ENCODE measurements around the gene NKX1-2. TPM values are rescaled to one million over a fixed set of nuclear protein-coding genes. Genes with fewer than 3 reads are reported as not detected.

Gene NKX1-2
- total RNA-seq, 1 experiment from 2014 or later = not detected

DNA sequence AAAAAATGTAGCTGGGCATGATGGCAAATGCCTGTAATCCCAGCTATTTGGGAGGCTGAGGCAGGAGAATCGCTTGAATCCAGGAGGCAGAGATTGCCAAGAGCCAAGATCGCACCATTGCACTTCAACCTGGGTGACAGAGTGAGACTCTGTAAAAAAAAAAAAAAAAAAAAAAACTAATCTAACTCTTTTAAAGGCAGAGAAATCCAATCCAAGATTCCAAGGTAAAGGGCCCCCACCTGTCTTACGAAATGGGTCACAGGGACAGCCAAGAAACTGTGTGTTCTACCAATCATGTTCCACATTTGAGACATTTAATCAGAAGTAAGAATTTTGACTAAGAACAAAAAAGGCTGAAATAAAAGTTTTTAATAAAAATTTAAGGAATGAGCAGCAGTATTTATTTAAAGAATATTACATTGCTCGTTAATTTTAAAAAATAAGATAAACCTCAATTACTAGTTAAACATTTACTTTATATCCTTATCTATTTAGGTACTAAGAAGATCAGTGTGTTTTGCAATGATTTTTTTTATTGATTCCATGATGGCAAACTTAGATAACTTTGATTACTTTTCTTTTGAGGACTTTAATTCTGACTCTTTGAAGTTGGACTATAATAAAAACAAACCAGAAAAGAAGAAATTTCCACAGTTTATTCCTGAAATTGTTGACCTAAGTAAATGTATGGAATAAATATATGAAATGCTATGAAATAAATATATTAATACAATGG lies 24.4 kb downstream of the NKX1-2 start:
- DNase-seq (ENCODE audit: low read depth) = no peak
- in situ Hi-C loops (cut with HindIII; ENCODE audit: low pct_unique_long_range_greater_than_20kb, low sequenced_read_pairs) = no loop called here

DNA sequence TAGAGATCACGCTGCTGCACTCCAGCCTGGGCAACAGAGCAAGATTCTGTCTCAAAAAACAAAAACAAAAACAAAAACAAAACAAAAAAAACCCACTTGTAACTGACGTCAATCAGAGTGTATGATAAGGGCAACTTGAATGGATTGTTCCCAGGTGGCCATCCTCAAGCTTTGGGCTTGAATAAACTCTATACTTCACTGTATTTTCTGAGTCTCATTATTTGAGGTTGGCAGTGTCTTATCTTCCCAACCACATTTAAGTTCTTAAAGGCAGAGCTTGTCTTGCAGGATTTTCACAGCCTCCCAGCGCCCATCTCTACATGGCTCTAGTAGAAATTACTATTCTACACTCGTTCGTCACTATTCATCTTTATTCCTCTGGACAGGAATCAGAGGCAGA lies 26.0 kb downstream of the NKX1-2 start:
- in situ Hi-C loops (cut with HindIII; ENCODE audit: low pct_unique_long_range_greater_than_20kb, low sequenced_read_pairs) = no loop called here
- no peak for DNase-seq (ENCODE audit: low read depth)

GRCh38 chr10:124422742-124423141 lies 27.1 kb downstream of the NKX1-2 start:
- no peak for DNase-seq (ENCODE audit: low read depth)
- in situ Hi-C loops (cut with HindIII; ENCODE audit: low pct_unique_long_range_greater_than_20kb, low sequenced_read_pairs) = no loop called here

DNA sequence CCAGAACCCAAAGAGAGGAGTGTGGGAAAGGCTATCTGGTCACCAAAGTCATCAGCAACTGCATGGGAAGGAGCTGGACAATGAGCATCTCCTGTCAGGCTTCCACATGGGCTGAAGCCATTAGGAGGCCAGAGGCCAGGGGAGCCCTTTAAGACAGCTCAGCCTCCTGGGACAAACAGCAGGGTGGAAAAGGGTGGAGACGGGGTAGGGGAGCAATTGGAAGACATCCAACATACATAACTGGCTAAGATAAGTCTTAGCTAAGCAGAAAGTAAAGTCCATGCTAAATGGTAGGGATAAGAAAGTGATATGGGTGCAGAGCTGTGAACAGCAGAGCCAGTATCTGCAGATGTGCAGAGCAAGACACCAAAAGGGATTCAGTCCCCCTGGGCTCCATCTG lies 29.6 kb downstream of the NKX1-2 start:
- in situ Hi-C loops (cut with HindIII; ENCODE audit: low pct_unique_long_range_greater_than_20kb, low sequenced_read_pairs) = no loop called here
- DNase-seq (ENCODE audit: low read depth) = no peak

- DNase-seq (ENCODE audit: low read depth) = no peak
- in situ Hi-C loops (cut with HindIII; ENCODE audit: low pct_unique_long_range_greater_than_20kb, low sequenced_read_pairs) = no loop called here
These were observed 30.2 kb downstream of the NKX1-2 start for GRCh38 chr10:124419635-124420034.

DNA sequence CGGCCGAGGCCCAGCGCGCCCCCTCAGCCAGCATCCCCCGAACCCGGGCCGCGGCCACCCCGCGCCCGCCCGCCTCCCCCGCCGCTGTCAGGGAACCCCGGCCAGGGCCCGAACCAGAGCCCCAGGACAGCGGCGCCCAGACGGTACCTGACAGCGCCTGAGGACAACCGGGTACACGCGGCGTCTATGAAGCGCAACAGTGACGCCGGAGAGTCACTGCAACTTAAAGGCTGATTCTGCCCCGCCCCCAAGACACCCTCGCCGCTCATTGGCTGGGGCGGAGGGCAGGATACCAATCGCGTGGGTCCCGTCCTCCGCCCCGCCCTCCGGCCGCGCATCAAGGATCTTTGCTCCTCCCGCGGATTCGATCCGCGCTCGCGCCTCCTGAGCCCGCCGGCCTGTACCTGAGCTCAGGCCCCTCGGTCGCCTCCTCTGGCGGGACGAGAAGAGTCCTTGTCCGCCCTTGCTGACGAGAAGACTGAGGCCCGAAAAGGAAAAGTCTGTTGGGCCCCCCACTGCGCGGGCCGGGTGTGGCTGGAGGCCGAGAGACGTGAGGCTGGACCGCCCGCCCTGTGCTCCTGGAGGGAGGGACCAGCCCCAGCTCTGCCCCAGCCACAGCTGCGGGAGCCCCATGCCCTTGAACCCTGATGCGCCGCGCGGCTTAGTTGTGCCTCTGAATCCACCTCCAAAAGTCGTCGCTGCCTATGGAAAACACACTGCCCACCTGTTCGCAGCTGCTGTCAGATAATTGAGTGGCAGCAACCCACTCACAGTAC lies 30.9 kb downstream of the NKX1-2 start, which contains the start of gene OAT:
Gene OAT (minus strand): TSS at position 198 of the 776 bp plus-strand sequence. CDS start 6,752 bp downstream, outside the sequence.
- peak; percentile 96 for DNase-seq (ENCODE audit: low read depth)
- in situ Hi-C loops (cut with HindIII; ENCODE audit: low pct_unique_long_range_greater_than_20kb, low sequenced_read_pairs) = no loop called here

GRCh38 chr10:124417895-124418725 lies 31.7 kb downstream of the NKX1-2 start:
- DNase-seq (ENCODE audit: low read depth) = peak; percentile 61

GRCh38 chr10:124416733-124417132 lies 33.1 kb downstream of the NKX1-2 start:
- in situ Hi-C loops (cut with HindIII; ENCODE audit: low pct_unique_long_range_greater_than_20kb, low sequenced_read_pairs) = no loop called here
- no peak for DNase-seq (ENCODE audit: low read depth)

More at GRCh38 chr10:124417895-124418725, 31.7 kb downstream of the NKX1-2 start:
- in situ Hi-C loops (cut with HindIII; ENCODE audit: low pct_unique_long_range_greater_than_20kb, low sequenced_read_pairs) = no loop called here

DNA sequence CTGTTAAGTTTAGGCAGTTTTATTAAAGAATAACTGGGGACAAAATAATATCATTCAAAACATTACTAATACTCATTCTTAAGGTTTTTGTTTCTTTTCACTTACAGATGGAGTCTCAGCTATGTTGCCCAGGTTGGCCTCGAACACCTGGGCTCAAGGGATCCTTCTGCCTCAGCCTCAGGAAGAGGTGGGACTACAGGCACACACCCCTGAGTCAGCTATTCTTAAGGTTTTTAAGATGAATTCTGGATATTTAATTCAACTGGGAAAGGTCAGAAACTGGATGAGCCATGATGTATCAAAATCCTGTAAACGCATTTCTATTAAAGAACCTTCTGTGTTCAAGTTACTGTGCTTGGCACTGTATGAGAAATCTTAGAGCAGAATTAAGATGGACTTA lies 34.6 kb downstream of the NKX1-2 start:
- no peak for DNase-seq (ENCODE audit: low read depth)
- in situ Hi-C loops (cut with HindIII; ENCODE audit: low pct_unique_long_range_greater_than_20kb, low sequenced_read_pairs) = no loop called here

GRCh38 chr10:124414076-124414475 lies 35.8 kb downstream of the NKX1-2 start:
- in situ Hi-C loops (cut with HindIII; ENCODE audit: low pct_unique_long_range_greater_than_20kb, low sequenced_read_pairs) = no loop called here
- DNase-seq (ENCODE audit: low read depth) = no peak

- no peak for DNase-seq (ENCODE audit: low read depth)
- in situ Hi-C loops (cut with HindIII; ENCODE audit: low pct_unique_long_range_greater_than_20kb, low sequenced_read_pairs) = no loop called here
These were observed 40.1 kb downstream of the NKX1-2 start for GRCh38 chr10:124409696-124410095.

DNA sequence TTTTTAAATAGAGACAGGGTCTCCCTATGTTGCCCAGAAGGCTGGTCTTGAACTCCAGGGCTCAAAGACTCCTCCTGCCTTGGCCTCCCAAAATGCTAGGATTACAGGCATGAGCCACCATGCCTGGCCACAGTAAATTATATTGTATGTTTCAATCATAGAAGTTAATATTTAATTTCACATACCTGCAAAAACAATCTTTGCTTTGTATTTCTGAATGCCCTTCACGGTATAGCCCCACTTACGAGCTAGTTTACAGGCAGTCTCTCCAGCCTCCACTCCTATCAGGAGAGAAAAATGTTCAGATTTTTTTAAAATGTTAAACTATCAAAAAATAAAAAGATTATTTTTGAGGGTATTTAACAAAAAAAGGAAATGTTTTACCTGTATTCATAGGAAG lies 41.5 kb downstream of the NKX1-2 start:
- no peak for DNase-seq (ENCODE audit: low read depth)
- in situ Hi-C loops (cut with HindIII; ENCODE audit: low pct_unique_long_range_greater_than_20kb, low sequenced_read_pairs) = no loop called here

DNA sequence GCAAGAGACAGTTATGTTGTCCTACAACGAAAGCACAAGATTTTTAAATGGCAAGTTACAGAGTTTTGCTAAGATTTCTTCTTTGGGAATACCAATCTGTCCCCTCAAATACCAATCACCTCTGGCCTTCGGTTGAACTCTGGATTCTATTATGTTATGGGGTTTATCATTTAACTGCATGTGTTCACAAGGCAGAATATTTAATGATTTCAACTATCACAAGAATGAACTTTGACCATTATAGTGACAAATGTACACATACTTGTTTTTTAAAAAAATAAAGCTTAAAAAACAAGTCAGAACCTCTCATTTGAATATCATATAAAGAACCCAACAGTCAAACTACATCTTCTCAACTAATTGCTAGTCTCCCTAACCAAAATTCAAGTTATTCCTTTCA lies 42.4 kb downstream of the NKX1-2 start:
- in situ Hi-C loops (cut with HindIII; ENCODE audit: low pct_unique_long_range_greater_than_20kb, low sequenced_read_pairs) = no loop called here
- no peak for DNase-seq (ENCODE audit: low read depth)

GRCh38 chr10:124403548-124403947 lies 46.3 kb downstream of the NKX1-2 start:
- in situ Hi-C loops (cut with HindIII; ENCODE audit: low pct_unique_long_range_greater_than_20kb, low sequenced_read_pairs) = no loop called here
- DNase-seq (ENCODE audit: low read depth) = peak; percentile 78

DNA sequence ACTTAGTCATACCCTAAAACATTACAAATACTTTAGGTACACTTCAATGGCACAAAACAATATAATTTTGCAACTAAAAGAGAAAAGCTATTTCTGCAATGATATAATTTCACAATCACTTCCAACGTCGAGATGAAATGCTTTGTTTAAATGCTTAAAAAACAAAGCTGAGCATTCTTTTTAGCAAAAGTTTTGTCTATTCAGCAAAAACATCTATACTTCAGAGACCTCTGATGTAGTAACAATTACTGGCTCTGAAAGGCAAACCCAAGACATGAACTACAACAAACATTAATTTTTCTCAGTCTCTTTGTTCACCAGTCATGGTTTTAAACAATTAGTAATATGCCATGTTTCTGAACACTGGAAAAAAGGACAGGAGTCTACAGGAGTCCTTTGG lies 47.6 kb downstream of the NKX1-2 start:
- in situ Hi-C loops (cut with HindIII; ENCODE audit: low pct_unique_long_range_greater_than_20kb, low sequenced_read_pairs) = no loop called here
- no peak for DNase-seq (ENCODE audit: low read depth)

DNA sequence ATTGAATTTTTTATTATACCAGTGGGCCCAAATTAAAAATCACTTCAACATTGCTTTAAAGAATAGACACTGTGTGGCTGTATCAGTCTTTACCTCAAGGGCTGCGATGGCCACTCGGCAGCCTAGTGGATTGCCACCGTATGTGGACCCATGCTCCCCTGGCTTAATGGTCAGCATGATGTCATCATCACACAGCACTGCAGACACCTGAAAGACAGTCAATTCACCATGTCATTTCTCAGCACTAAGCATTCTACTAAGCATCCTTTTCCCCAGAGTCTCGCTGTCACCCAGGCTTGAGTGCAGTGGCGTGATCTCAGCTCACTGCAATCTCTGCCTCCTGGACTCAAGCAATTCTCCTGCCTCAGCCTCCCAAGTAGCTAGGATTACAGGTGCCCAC lies 48.2 kb downstream of the NKX1-2 start:
- no peak for DNase-seq (ENCODE audit: low read depth)
- in situ Hi-C loops (cut with HindIII; ENCODE audit: low pct_unique_long_range_greater_than_20kb, low sequenced_read_pairs) = no loop called here

All from Caki2 (cell line).